ENCODE results near the gene SS18L1.

Gene SS18L1

DNA sequence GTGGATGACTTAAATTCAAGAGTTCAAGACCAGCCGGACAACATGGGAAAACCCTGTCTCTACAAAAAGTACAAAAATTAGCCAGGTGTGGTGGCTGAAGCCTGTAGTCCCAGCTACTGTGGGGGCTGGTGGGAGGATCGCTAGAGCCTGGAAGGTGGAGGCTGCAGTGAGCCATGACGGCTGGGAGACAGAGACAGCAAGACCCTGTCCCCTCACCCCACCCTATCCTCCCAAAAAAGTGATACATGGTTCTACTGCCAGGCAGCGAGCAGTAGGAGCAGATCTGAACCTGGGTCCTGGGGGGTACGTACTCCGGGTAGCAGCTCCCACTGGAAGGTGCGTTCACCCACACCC, 2.5 kb upstream of the SS18L1 start:
- no peaks in the 10 kb centered on the region for H3K9me3 ChIP-seq (ENCODE audit: insufficient read depth, low read depth, low read length)
- peaks cover 71% of the 10 kb centered on the region for H3K79me2 ChIP-seq (ENCODE audit: insufficient read depth, low read length)
- peaks cover 35% of the 10 kb centered on the region for H3K4me1 ChIP-seq (ENCODE audit: insufficient read depth, low read length, poor library complexity, severe bottlenecking)
- TF ChIP-seq EZH2phosphoT487 (IDR thresholded peaks at IDR 0.05; ENCODE audit: borderline replicate concordance) = no peak
- TF ChIP-seq, protein P1, sequence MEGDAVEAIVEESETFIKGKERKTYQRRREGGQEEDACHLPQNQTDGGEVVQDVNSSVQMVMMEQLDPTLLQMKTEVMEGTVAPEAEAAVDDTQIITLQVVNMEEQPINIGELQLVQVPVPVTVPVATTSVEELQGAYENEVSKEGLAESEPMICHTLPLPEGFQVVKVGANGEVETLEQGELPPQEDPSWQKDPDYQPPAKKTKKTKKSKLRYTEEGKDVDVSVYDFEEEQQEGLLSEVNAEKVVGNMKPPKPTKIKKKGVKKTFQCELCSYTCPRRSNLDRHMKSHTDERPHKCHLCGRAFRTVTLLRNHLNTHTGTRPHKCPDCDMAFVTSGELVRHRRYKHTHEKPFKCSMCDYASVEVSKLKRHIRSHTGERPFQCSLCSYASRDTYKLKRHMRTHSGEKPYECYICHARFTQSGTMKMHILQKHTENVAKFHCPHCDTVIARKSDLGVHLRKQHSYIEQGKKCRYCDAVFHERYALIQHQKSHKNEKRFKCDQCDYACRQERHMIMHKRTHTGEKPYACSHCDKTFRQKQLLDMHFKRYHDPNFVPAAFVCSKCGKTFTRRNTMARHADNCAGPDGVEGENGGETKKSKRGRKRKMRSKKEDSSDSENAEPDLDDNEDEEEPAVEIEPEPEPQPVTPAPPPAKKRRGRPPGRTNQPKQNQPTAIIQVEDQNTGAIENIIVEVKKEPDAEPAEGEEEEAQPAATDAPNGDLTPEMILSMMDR (conservative IDR thresholded peaks at IDR 0.05; ENCODE audit: low read length) = no peak
- H3K9ac ChIP-seq (ENCODE audit: low read depth, low read length, poor library complexity, severe bottlenecking) = peak overlapping the region; percentile 96
- no peaks in the 10 kb centered on the region for H3F3A ChIP-seq (ENCODE audit: low read depth)
- peaks cover 82% of the 10 kb centered on the region for H4K20me1 ChIP-seq (ENCODE audit: insufficient read depth, low read length, poor library complexity, severe bottlenecking)
- H3K9me2 ChIP-seq (replicated peaks; ENCODE audit: low read depth, low read length) = no peaks in the 10 kb centered on the region
- H3K4me3 ChIP-seq (ENCODE audit: low read length, poor library complexity, severe bottlenecking) = peak overlapping the region; percentile 94
- peaks cover 43% of the 10 kb centered on the region; the same call in 1 of the 2 replicates for H3K36me3 ChIP-seq (ENCODE audit: insufficient read depth, low read length)
- H3K27me3 ChIP-seq (ENCODE audit: insufficient read depth, low read length, poor library complexity, severe bottlenecking) = no peaks in the 10 kb centered on the region
- H3K4me2 ChIP-seq (ENCODE audit: low read depth, low read length, poor library complexity, severe bottlenecking) = peak overlapping the region; percentile 98
- H2AFZ ChIP-seq (ENCODE audit: low read length) = no peak overlapping the region

GRCh38 chr20:62141397-62142251, 1.9 kb upstream of the SS18L1 start:
- H3K9me2 ChIP-seq (replicated peaks; ENCODE audit: low read depth, low read length) = no peaks in the 10 kb centered on the region
- H2AFZ ChIP-seq (ENCODE audit: low read length) = no peak overlapping the region
- no peak for TF ChIP-seq EZH2phosphoT487 (IDR thresholded peaks at IDR 0.05; ENCODE audit: borderline replicate concordance)
- TF ChIP-seq, protein P1 (conservative IDR thresholded peaks at IDR 0.05; ENCODE audit: low read length) = peak; percentile 59
- peaks cover 37% of the 10 kb centered on the region; the same call in 1 of the 2 replicates for H3K36me3 ChIP-seq (ENCODE audit: insufficient read depth, low read length)
- H3K9ac ChIP-seq (ENCODE audit: low read depth, low read length, poor library complexity, severe bottlenecking) = peak overlapping the region; percentile 96
- peaks cover 77% of the 10 kb centered on the region for H3K79me2 ChIP-seq (ENCODE audit: insufficient read depth, low read length)
- H3K4me1 ChIP-seq (ENCODE audit: insufficient read depth, low read length, poor library complexity, severe bottlenecking) = peaks cover 38% of the 10 kb centered on the region
- no peaks in the 10 kb centered on the region for H3K9me3 ChIP-seq (ENCODE audit: insufficient read depth, low read depth, low read length)
- peak overlapping the region; percentile 98 for H3K4me2 ChIP-seq (ENCODE audit: low read depth, low read length, poor library complexity, severe bottlenecking)
- no peaks in the 10 kb centered on the region for H3K27me3 ChIP-seq (ENCODE audit: insufficient read depth, low read length, poor library complexity, severe bottlenecking)
- no peaks in the 10 kb centered on the region for H3F3A ChIP-seq (ENCODE audit: low read depth)
- H3K4me3 ChIP-seq (ENCODE audit: low read length, poor library complexity, severe bottlenecking) = peak overlapping the region; percentile 94
- peaks cover 81% of the 10 kb centered on the region for H4K20me1 ChIP-seq (ENCODE audit: insufficient read depth, low read length, poor library complexity, severe bottlenecking)

- Histone ChIP-seq H3F3A (ENCODE audit: low read depth) (no peaks in the 10 kb centered on the region), H3K9ac (ENCODE audit: low read depth, low read length, poor library complexity, severe bottlenecking) (peak overlapping the region; percentile 96), H3K79me2 (ENCODE audit: insufficient read depth, low read length) (peaks cover 85% of the 10 kb centered on the region), H3K36me3 (ENCODE audit: insufficient read depth, low read length) (peaks cover 30% of the 10 kb centered on the region; the same call in 1 of the 2 replicates), H3K4me1 (ENCODE audit: insufficient read depth, low read length, poor library complexity, severe bottlenecking) (peaks cover 44% of the 10 kb centered on the region), H3K9me3 (ENCODE audit: insufficient read depth, low read depth, low read length) (no peaks in the 10 kb centered on the region), H3K4me3 (ENCODE audit: low read length, poor library complexity, severe bottlenecking) (peak overlapping the region; percentile 94), H2AFZ (ENCODE audit: low read length) (no peak overlapping the region), H3K9me2 (replicated peaks; ENCODE audit: low read depth, low read length) (no peaks in the 10 kb centered on the region), H3K4me2 (ENCODE audit: low read depth, low read length, poor library complexity, severe bottlenecking) (peak overlapping the region; percentile 98), H4K20me1 (ENCODE audit: insufficient read depth, low read length, poor library complexity, severe bottlenecking) (peaks cover 82% of the 10 kb centered on the region), H3K27me3 (ENCODE audit: insufficient read depth, low read length, poor library complexity, severe bottlenecking) (no peaks in the 10 kb centered on the region)
- TF ChIP-seq EZH2phosphoT487 (IDR thresholded peaks at IDR 0.05; ENCODE audit: borderline replicate concordance) = no peak
- TF ChIP-seq, protein P1 (conservative IDR thresholded peaks at IDR 0.05; ENCODE audit: low read length) = no peak
Observed at GRCh38 chr20:62142252-62143080, 1.1 kb upstream of the SS18L1 start.
